Coronary artery (tissue), 2 donors: ENCODE data around the gene BAIAP2L1.
A peak's percentile ranks its signal among the peaks of the same experiment; 100 is the strongest.

Experiments
- DNase-seq: peaks from one replicate; pipeline ENCODE4 v3.0.0-alpha.2; 2017; ENCODE audit warnings: low spot score
- H3K27ac ChIP-seq, 2 donors: fragments of 200-600 bp; sonication (generic); one replicate each; pipeline ENCODE4 v1.5.1; 2016 to 2019
- H3K4me3 ChIP-seq: fragments of 200-600 bp; sonication (generic); 2 replicates; pipeline ENCODE4 v1.5.1; 2016; ENCODE audit warnings: mild to moderate bottlenecking, moderate library complexity
- CTCF ChIP-seq: fragments of 200-600 bp; sonication (generic); IDR thresholded peaks from one replicate; pipeline ENCODE4 v1.5.1; 2019; ENCODE audit warnings: antibody characterized with exemption

The BAIAP2L1 gene

GRCh38 chr7:98406827-98407226 is 5.9 kb upstream of the BAIAP2L1 start:
- no peak for TF ChIP-seq CTCF
- no peak overlapping the region for H3K27ac ChIP-seq
- no peak overlapping the region for H3K4me3 ChIP-seq
- no peak for DNase-seq

- TF ChIP-seq CTCF, result no peak
- Histone ChIP-seq H3K4me3 (no peak overlapping the region), H3K27ac (no peak overlapping the region)
- DNase-seq, result no peak
Observed at GRCh38 chr7:98404840-98405239, 4.0 kb upstream of the BAIAP2L1 start.

- no peak for TF ChIP-seq CTCF
- peak overlapping the region; percentile 69 for H3K4me3 ChIP-seq
- no peak overlapping the region for H3K27ac ChIP-seq
- no peak for DNase-seq
Observed at GRCh38 chr7:98399890-98400541, 874 bp downstream of the BAIAP2L1 start.

- TF ChIP-seq CTCF, result no peak
- Histone ChIP-seq H3K27ac (no peak overlapping the region), H3K4me3 (no peak overlapping the region)
- no peak for DNase-seq
Observed at GRCh38 chr7:98399462-98399861, 1.4 kb downstream of the BAIAP2L1 start.

GRCh38 chr7:98398567-98399372 is 2.1 kb downstream of the BAIAP2L1 start:
- Histone ChIP-seq H3K27ac (no peak overlapping the region), H3K4me3 (no peak overlapping the region)
- no peak for DNase-seq
- TF ChIP-seq CTCF, result no peak

- TF ChIP-seq CTCF, result no peak
- H3K4me3 ChIP-seq, result no peak overlapping the region
- no peak for DNase-seq
- no peak overlapping the region for H3K27ac ChIP-seq
Observed at GRCh38 chr7:98396768-98397167, 4.1 kb downstream of the BAIAP2L1 start.

- H3K4me3 ChIP-seq, result no peak overlapping the region
- DNase-seq, result no peak
- TF ChIP-seq CTCF, result no peak
- no peak overlapping the region for H3K27ac ChIP-seq
Observed at GRCh38 chr7:98395951-98396350, 4.9 kb downstream of the BAIAP2L1 start.
